ENCODE results near the gene COG7.

Gene COG7

GRCh38 chr16:23354246-23354645 is 98.7 kb downstream of the COG7 start:
- no peak for FAIRE-seq

GRCh38 chr16:23353440-23353839 is 99.5 kb downstream of the COG7 start:
- FAIRE-seq: no peak

GRCh38 chr16:23351360-23351759 is 101.6 kb downstream of the COG7 start:
- FAIRE-seq: no peak

- FAIRE-seq: no peak
Observed at GRCh38 chr16:23348579-23349469, 104.2 kb downstream of the COG7 start.

GRCh38 chr16:23345237-23345636 is 107.8 kb downstream of the COG7 start:
- no peak for FAIRE-seq

GRCh38 chr16:23343643-23344612 is 109.1 kb downstream of the COG7 start:
- FAIRE-seq: no peak

- FAIRE-seq: no peak
Observed at GRCh38 chr16:23342083-23342640, 110.8 kb downstream of the COG7 start.

GRCh38 chr16:23339787-23340186 is 113.2 kb downstream of the COG7 start:
- FAIRE-seq: no peak
